ENCODE measurements around the gene RIPK4.
"Not testable (repeated sequence)": the region's sequence is repeated elsewhere in the genome, so short reads cannot be mapped to it uniquely, and the experiment has no call there.

The RIPK4 gene

GRCh38 chr21:41705546-41706262 is 61.1 kb downstream of the RIPK4 start:
- no peak for TF ChIP-seq ZFX (IDR thresholded peaks at IDR 0.05)
- no peak for TF ChIP-seq CTCF (conservative IDR thresholded peaks at IDR 0.05)
- peak overlapping the region; percentile 74 for H3K27ac ChIP-seq

- H3K27ac ChIP-seq: peak overlapping the region; percentile 74
- TF ChIP-seq ZFX (IDR thresholded peaks at IDR 0.05) (peak; percentile 23; the same call in 1 of the 2 replicates), CTCF (conservative IDR thresholded peaks at IDR 0.05) (no peak)
Measured at GRCh38 chr21:41703857-41704501, 62.9 kb downstream of the RIPK4 start.

- TF ChIP-seq CTCF (conservative IDR thresholded peaks at IDR 0.05): no peak
- no peak for TF ChIP-seq ZFX (IDR thresholded peaks at IDR 0.05)
Measured at GRCh38 chr21:41701749-41702148, 65.1 kb downstream of the RIPK4 start.

GRCh38 chr21:41699311-41699710 is 67.5 kb downstream of the RIPK4 start:
- no peak overlapping the region for H3K27ac ChIP-seq
- no peak for TF ChIP-seq CTCF (conservative IDR thresholded peaks at IDR 0.05)
- no peak for TF ChIP-seq ZFX (IDR thresholded peaks at IDR 0.05)

More at GRCh38 chr21:41701749-41702148, 65.1 kb downstream of the RIPK4 start:
- H3K27ac ChIP-seq: 0 out of 2 replicates have a peak overlapping the region, but pooled peaks have one; percentile 2

- H3K27ac ChIP-seq: no peak overlapping the region
Measured at GRCh38 chr21:41698071-41698470, 68.8 kb downstream of the RIPK4 start.

GRCh38 chr21:41695513-41695912 is 71.3 kb downstream of the RIPK4 start:
- no peak for TF ChIP-seq ZFX (IDR thresholded peaks at IDR 0.05)
- TF ChIP-seq CTCF (conservative IDR thresholded peaks at IDR 0.05): no peak
- H3K27ac ChIP-seq: no peak overlapping the region

More at GRCh38 chr21:41698071-41698470, 68.8 kb downstream of the RIPK4 start:
- no peak for TF ChIP-seq CTCF (conservative IDR thresholded peaks at IDR 0.05)
- no peak for TF ChIP-seq ZFX (IDR thresholded peaks at IDR 0.05)

- H3K27ac ChIP-seq: not testable (repeated sequence)
Measured at GRCh38 chr21:41694042-41694441, 72.8 kb downstream of the RIPK4 start.
